ENCODE results near the gene ABCD3.

- no peak for TF ChIP-seq CTCF (conservative IDR thresholded peaks at IDR 0.05; ENCODE audit: low read length)
- no peak for TF ChIP-seq EZH2phosphoT487 (IDR thresholded peaks at IDR 0.05; ENCODE audit: borderline replicate concordance)
Observed at GRCh38 chr1:94504601-94505000, 86.4 kb downstream of the ABCD3 start.
